CD14-positive monocyte (primary cell): ENCODE measurements around the gene ERMAP. TPM values are rescaled to one million over a fixed set of nuclear protein-coding genes. Genes with fewer than 3 reads are reported as not detected.

ENCODE experiments used
- DNase-seq, 3 donors: peaks; one replicate each; pipeline ENCODE4 v3.0.0-alpha.2; 2011 to 2022
- H2AFZ ChIP-seq: 2 replicates; pipeline ENCODE4 v1.6.0; 2012; ENCODE audit warnings: mild to moderate bottlenecking, low read depth, low read length, inconsistent platforms; ENCODE audit not compliant: insufficient read depth, poor library complexity, severe bottlenecking
- H3K27ac ChIP-seq, 2 donors: 1 replicate in 1 of 2; 2 replicates in 1 of 2; pipeline ENCODE4 v1.5.1; 2012 to 2013; ENCODE audit warnings: low read length in 2 of 2, control low read depth in 1 of 2, inconsistent platforms in 1 of 2, low read depth in 1 of 2, mild to moderate bottlenecking in 1 of 2
- H3K27me3 ChIP-seq, 2 donors: one replicate each; pipeline versions ENCODE4 v1.6.0 to v1.6.1; 2011 to 2013; ENCODE audit warnings: low read length in 2 of 2; ENCODE audit not compliant: control insufficient read depth in 2 of 2, insufficient read depth in 2 of 2
- H3K36me3 ChIP-seq, 2 donors: replicated peaks in 1 of 2; 1 replicate in 1 of 2; 2 replicates in 1 of 2; pipeline versions ENCODE4 v1.5.1 to v1.6.1; 2012 to 2013; ENCODE audit warnings: low read length in 2 of 2, control low read depth in 1 of 2, inconsistent platforms in 1 of 2, mild to moderate bottlenecking in 1 of 2; ENCODE audit not compliant: insufficient read depth in 2 of 2, control insufficient read depth in 1 of 2
- H3K4me1 ChIP-seq, 2 donors: 1 replicate in 1 of 2; 2 replicates in 1 of 2; pipeline versions ENCODE4 v1.5.1 to v1.6.1; 2012 to 2013; ENCODE audit warnings: low read length in 2 of 2, control low read depth in 1 of 2, inconsistent platforms in 1 of 2, mild to moderate bottlenecking in 1 of 2, moderate library complexity in 1 of 2; ENCODE audit not compliant: insufficient read depth in 2 of 2, control insufficient read depth in 1 of 2
- H3K4me2 ChIP-seq: replicated peaks from 2 replicates; pipeline ENCODE3; 2012; ENCODE audit warnings: low read length, moderate library complexity, mild to moderate bottlenecking; ENCODE audit not compliant: poor library complexity, severe bottlenecking; ENCODE audit errors: extremely low read depth
- H3K4me3 ChIP-seq, 3 experiments: fragments of 200-600 bp in 1 of 3; sonication (generic) in 1 of 3; replicated peaks in 1 of 3; 1 replicate in 2 of 3; 2 replicates in 1 of 3; pipeline ENCODE4 v1.5.1; 2011 to 2013; ENCODE audit warnings: low read length in 3 of 3, mild to moderate bottlenecking in 3 of 3, control low read depth in 2 of 3, low read depth in 2 of 3, inconsistent platforms in 1 of 3, moderate library complexity in 1 of 3
- H3K79me2 ChIP-seq: 2 replicates; pipeline ENCODE4 v1.6.0; 2012; ENCODE audit warnings: mild to moderate bottlenecking, control low read depth, inconsistent platforms, low read length, moderate library complexity; ENCODE audit not compliant: insufficient read depth
- H3K9ac ChIP-seq: 2 replicates; pipeline ENCODE4 v1.6.0; 2017; ENCODE audit warnings: low read length, mild to moderate bottlenecking; ENCODE audit not compliant: insufficient read depth, poor library complexity, severe bottlenecking
- H3K9me3 ChIP-seq, 2 donors: replicated peaks in 1 of 2; 1 replicate in 1 of 2; 2 replicates in 1 of 2; pipeline versions ENCODE4 v1.5.1 to v1.6.1; 2012 to 2013; ENCODE audit warnings: low read length in 2 of 2, control low read depth in 1 of 2; ENCODE audit not compliant: control insufficient read depth in 1 of 2, insufficient read depth in 1 of 2
- H4K20me1 ChIP-seq: 2 replicates; pipeline ENCODE4 v1.6.0; 2012; ENCODE audit warnings: mild to moderate bottlenecking, low read length, control low read depth, moderate library complexity; ENCODE audit not compliant: insufficient read depth
- H3K27ac Mint-ChIP-seq, 7 donors: one replicate each; pipeline ENCODE4 v1.8.0; 2020; ENCODE audit warnings: mild to moderate bottlenecking in 7 of 7, mixed read lengths in 7 of 7, moderate library complexity in 6 of 7, inconsistent platforms in 2 of 7
- H3K27me3 Mint-ChIP-seq, 3 donors: one replicate each; pipeline ENCODE4 v1.8.0; 2021 to 2022; ENCODE audit warnings: low read depth in 3 of 3, mild to moderate bottlenecking in 3 of 3, mixed read lengths in 3 of 3, moderate library complexity in 3 of 3, inconsistent platforms in 1 of 3
- H3K36me3 Mint-ChIP-seq, 2 donors: one replicate each; pipeline ENCODE4 v1.8.0; 2020; ENCODE audit warnings: mixed read lengths in 2 of 2, inconsistent platforms in 1 of 2, mild to moderate bottlenecking in 1 of 2
- H3K4me1 Mint-ChIP-seq: one replicate; pipeline ENCODE4 v1.8.0; 2020; ENCODE audit warnings: mild to moderate bottlenecking, mixed read lengths
- H3K4me3 Mint-ChIP-seq, 2 donors: one replicate each; pipeline ENCODE4 v1.8.0; 2020; ENCODE audit warnings: mild to moderate bottlenecking in 2 of 2, mixed read lengths in 2 of 2, moderate library complexity in 1 of 2
- H3K9me3 Mint-ChIP-seq, 7 donors: one replicate each; pipeline ENCODE4 v1.8.0; 2020 to 2022; ENCODE audit warnings: mixed read lengths in 7 of 7, mild to moderate bottlenecking in 6 of 7, moderate library complexity in 6 of 7, inconsistent platforms in 2 of 7
- WGBS: methylation state at CpG from one replicate; pipeline ENCODE4 v1.1.5; 2013; ENCODE audit warnings: missing lambda C conversion rate; ENCODE audit not compliant: insufficient coverage; 5-methylcytosine and 5-hydroxymethylcytosine counted together
- intact Hi-C, 2 donors: fragments of 100-400 bp; cut with micrococcal nuclease; formaldehyde crosslinking; loops; one replicate each; pipeline versions ENCODE4 v1.15.0 to v1.15.1; 2023
- polyA plus RNA-seq, 3 donors: library from polyadenylated mRNA; depleted of rRNA in 1 of 3; unstranded in 2 of 3; stranded (reverse) in 1 of 3; fragments of 300-500 nt in 2 of 3; fragments of >200 nt in 1 of 3; fragmentation: Illumina TruSeq in 2 of 3; gene quantifications; 1 replicate in 2 of 3; 2 replicates in 1 of 3; pipeline ENCODE4 v1.2.3, GENCODE V29; 2012 to 2021
- TF ChIP-seq, protein P1 (sequence below): fragments of 200-600 bp; IDR thresholded peaks from one replicate; pipeline ENCODE4 v1.8.0; 2022; ENCODE audit warnings: antibody characterized with exemption, mild to moderate bottlenecking

Gene ERMAP
- polyA plus RNA-seq, 3 donors = 6.0 to 22.7 (median 8.4) TPM

GRCh38 chr1:42773420-42773819 lies 43.5 kb upstream of the ERMAP start:
- Mint-ChIP-seq H3K9me3 (no peaks in the 10 kb centered on the region), H3K27me3 (no peaks in the 10 kb centered on the region), H3K27ac (no peak overlapping the region), H3K36me3 (peaks cover 55 to 71% of the 10 kb centered on the region in 2 donors), H3K4me3 (no peak overlapping the region), H3K4me1 (peaks cover 15% of the 10 kb centered on the region)
- H3K4me3 ChIP-seq = no peak overlapping the region
- H3K4me1 ChIP-seq = peaks cover 0 to 9% of the 10 kb centered on the region in 2 donors
- no peak overlapping the region for H3K9ac ChIP-seq
- no peak for DNase-seq
- peaks cover 39 to 62% of the 10 kb centered on the region in 2 donors for H3K36me3 ChIP-seq
- TF ChIP-seq, protein P1, sequence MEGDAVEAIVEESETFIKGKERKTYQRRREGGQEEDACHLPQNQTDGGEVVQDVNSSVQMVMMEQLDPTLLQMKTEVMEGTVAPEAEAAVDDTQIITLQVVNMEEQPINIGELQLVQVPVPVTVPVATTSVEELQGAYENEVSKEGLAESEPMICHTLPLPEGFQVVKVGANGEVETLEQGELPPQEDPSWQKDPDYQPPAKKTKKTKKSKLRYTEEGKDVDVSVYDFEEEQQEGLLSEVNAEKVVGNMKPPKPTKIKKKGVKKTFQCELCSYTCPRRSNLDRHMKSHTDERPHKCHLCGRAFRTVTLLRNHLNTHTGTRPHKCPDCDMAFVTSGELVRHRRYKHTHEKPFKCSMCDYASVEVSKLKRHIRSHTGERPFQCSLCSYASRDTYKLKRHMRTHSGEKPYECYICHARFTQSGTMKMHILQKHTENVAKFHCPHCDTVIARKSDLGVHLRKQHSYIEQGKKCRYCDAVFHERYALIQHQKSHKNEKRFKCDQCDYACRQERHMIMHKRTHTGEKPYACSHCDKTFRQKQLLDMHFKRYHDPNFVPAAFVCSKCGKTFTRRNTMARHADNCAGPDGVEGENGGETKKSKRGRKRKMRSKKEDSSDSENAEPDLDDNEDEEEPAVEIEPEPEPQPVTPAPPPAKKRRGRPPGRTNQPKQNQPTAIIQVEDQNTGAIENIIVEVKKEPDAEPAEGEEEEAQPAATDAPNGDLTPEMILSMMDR = no peak
- H3K79me2 ChIP-seq = peaks cover 37% of the 10 kb centered on the region
- no peaks in the 10 kb centered on the region for H4K20me1 ChIP-seq
- intact Hi-C loops = no loop called here
- H3K4me2 ChIP-seq = no peak overlapping the region
- H3K9me3 ChIP-seq = no peaks in the 10 kb centered on the region
- H3K27ac ChIP-seq = no peak overlapping the region
- H2AFZ ChIP-seq = no peak overlapping the region
- no CpG with 5 or more reads among the region's 2 CpGs for WGBS
- no peaks in the 10 kb centered on the region for H3K27me3 ChIP-seq

- TF ChIP-seq, protein P1 = no peak
- Histone ChIP-seq H3K9me3 (no peaks in the 10 kb centered on the region), H2AFZ (no peak overlapping the region), H3K27me3 (no peaks in the 10 kb centered on the region), H3K4me3 (no peak overlapping the region), H3K9ac (no peak overlapping the region), H3K4me2 (no peak overlapping the region), H3K4me1 (peaks cover 0 to 7% of the 10 kb centered on the region in 2 donors), H3K36me3 (peaks cover 42 to 78% of the 10 kb centered on the region in 2 donors), H3K79me2 (peaks cover 25% of the 10 kb centered on the region), H3K27ac (no peak overlapping the region), H4K20me1 (no peaks in the 10 kb centered on the region)
- Mint-ChIP-seq H3K36me3 (peaks cover 66 to 77% of the 10 kb centered on the region in 2 donors), H3K4me3 (no peak overlapping the region), H3K27ac (no peak overlapping the region), H3K9me3 (no peaks in the 10 kb centered on the region), H3K27me3 (no peaks in the 10 kb centered on the region), H3K4me1 (peaks cover 8% of the 10 kb centered on the region)
- no peak for DNase-seq
- intact Hi-C loops = loop anchor here in 1 of 2 donors (5.0 kb wide), 1 partner anchor 297 kb away; no protein-coding TSS in a partner anchor
- 93% methylated on average over 5 of the region's 5 CpGs for WGBS
These were observed 41.9 kb upstream of the ERMAP start for GRCh38 chr1:42774928-42775526.
